Stimulated activated CD8-positive, alpha-beta memory T cell treated with anti-CD3 and anti-CD28 coated beads, Interleukin-15, amount 100 ng/mL, for 1 hour (primary cell): ENCODE measurements around the gene TTLL10.

Experiments
- DNase-seq: peaks from one replicate; pipeline ENCODE4 v3.0.0-alpha.2; 2020; ENCODE audit warnings: low read depth

The TTLL10 gene

DNA sequence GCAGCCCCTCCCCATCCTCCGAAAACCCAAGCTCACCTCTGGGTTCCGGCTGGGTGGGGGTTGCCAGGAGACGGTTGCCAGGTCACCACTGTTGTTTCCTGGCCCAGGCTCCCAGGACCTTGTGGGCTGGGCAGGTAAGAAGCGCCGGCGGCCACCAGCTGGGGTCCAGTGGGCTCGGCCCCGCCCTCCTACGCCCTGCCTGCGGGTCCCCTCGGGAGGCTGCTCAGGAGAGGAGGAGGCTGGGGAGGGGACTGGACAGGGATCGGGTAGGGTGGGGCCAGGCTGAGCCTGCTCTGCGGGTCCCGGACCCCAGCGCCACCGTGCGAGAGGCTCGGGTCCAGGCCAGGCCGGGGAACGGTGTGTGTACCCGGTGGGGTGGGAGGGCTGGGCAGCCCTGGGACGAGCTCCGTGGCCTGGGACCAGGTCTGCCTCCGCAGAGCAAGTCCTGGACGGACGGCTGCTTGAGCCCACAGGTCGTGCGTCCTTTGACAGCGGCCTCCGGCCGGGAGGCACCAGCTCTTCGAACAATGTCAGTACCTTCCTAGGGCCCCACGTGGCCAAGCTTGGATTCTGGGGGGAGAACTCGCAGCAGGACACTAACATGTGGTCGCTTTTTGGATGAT is at the start of gene TTLL10:
Gene TTLL10, plus strand, starts transcription at position 88 of the 623 bp plus-strand sequence. CDS start 5,336 bp downstream, outside the sequence.
- peak; percentile 31 for DNase-seq

DNA sequence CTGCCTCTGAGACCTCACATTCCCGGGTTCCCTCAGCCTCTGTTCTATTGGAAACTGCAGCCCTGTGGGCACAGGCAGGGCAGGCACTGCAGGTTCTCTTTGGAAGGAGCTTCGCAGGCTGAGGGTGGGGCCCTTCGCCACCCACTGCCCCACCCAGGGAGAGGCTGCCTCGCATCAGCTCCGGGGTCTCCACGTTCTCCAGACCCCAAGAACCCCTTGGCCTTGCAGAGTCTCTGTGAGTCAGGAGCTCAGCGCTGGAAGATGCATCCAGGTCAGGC is 49.2 kb upstream of the TTLL10 start:
- no peak for DNase-seq

- DNase-seq, result no peak
Measured at GRCh38 chr1:1124786-1125642, 48.7 kb upstream of the TTLL10 start.

GRCh38 chr1:1125945-1126344 is 47.7 kb upstream of the TTLL10 start:
- DNase-seq, result no peak

GRCh38 chr1:1127551-1128451 is 45.9 kb upstream of the TTLL10 start:
- no peak for DNase-seq

- DNase-seq, result no peak
Measured at GRCh38 chr1:1128454-1129139, 45.1 kb upstream of the TTLL10 start.

- no peak for DNase-seq
Measured at GRCh38 chr1:1129381-1129821, 44.3 kb upstream of the TTLL10 start.

GRCh38 chr1:1130206-1131120 is 43.2 kb upstream of the TTLL10 start:
- DNase-seq, result no peak

DNA sequence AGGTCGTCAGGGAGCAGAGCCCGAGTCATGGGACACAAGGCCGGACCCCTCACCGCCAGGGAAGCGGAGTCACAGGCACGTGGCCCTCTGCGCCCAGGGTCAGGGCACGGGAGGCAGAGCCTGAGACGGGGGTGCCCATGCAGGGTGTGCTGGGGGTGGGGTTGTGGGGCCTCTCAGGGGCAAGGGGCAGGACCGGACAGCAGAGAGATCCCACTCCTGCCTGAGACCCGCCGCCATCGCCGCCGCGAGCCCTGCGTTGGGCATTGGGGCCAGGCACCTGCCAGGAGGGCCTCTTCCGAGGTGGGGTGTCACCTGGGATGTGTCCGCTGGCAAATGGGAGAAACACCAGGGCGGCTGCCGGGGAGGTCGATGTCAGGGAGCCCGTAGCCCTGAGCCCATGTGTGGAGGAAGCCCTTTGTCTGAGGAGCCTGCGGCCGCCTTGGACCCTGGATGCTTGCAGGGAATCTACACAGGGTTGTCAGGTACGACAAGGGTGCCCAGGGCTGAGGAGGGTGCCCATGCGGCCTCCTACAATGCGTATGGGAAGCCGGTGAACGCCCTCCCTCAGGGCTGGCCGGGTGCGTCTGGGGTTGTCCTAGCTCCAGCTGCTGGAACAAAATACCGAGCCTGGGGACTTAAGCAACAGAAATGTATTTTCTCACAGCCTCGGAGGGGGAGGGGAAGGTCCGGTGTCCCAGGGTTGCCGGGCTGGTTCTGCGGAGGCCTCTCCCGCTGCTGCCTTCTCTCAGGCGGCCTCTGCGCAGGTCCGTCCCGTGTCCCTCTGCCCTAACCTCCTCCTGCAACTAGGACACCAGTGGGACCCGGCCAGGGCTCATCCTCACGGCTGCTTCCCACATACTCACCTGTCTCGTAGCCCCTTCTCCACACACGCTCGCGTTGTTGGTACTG is 41.4 kb upstream of the TTLL10 start:
- DNase-seq, result no peak

GRCh38 chr1:1132956-1133750 is 40.5 kb upstream of the TTLL10 start:
- DNase-seq, result no peak

DNA sequence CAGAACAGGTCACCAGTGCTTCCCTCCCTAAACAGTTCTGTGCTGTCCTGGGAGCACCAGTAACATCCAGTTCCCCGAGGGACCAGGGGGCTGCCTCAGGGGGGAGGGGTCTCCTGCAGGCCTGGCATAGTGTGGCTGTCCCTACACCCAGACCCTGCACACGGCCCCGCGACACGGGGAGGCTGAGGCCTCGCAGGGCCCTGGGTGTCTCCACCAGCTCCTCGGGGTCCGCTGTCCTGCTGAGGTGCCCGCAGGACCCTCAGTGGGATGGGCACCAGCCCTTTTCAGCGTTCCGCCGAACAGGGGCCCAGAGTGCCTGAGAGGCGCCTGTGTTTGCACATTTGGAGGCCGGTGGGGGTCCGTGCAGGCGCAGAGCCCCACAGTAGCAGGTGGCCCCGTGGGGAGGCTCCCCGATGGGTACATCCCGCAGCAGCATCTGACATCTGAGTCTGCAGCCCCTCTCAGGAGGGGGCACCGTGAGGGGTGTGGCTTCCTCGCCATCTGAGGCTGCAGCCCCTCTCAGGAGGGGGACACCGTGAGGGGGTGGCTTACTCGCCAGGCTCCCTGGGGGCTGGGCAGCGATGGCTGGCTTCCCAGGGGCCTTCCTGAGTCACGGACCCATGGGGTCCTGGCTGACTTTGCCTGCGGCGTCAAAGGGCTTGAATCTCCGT is 39.2 kb upstream of the TTLL10 start:
- no peak for DNase-seq

- DNase-seq, result no peak
Measured at GRCh38 chr1:1135339-1136136, 38.1 kb upstream of the TTLL10 start.

DNA sequence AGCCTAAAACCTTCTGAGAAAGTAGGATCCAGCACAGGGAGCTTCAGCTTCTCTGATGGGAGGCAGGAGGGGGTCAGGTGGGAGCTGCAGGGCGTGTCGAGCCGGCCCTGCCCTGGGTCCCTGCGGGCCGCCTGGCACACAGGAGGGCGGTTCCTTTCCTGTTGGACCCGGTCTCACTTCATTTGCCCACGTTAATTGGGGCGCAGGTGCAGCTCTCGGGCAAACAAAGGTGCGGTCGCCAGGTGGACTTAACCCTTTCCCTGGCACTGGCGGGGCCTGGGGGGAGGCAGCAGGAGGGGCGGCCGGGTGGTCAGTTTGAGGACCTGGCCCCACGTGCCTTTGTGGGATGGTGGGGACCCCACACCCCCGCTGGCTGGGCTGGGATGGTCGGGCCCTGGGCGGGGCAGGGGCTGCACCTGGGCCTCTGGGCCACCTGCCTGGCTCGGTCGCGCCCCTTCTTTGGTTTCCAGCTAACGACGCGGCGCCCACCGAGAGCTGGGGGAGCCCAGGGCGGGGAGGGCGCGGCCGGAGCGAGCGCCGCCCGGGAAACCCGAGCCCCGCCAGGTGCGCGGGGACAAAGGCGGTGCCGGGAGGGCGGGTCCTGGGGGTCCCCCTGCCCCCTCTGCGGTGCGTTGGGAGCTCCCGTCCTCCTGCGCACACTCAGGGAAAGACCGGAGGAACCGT is 37.0 kb upstream of the TTLL10 start:
- no peak for DNase-seq

GRCh38 chr1:1137256-1138045 is 36.2 kb upstream of the TTLL10 start:
- peak; percentile 33 for DNase-seq

- no peak for DNase-seq
Measured at GRCh38 chr1:1140673-1141072, 33.0 kb upstream of the TTLL10 start.

DNA sequence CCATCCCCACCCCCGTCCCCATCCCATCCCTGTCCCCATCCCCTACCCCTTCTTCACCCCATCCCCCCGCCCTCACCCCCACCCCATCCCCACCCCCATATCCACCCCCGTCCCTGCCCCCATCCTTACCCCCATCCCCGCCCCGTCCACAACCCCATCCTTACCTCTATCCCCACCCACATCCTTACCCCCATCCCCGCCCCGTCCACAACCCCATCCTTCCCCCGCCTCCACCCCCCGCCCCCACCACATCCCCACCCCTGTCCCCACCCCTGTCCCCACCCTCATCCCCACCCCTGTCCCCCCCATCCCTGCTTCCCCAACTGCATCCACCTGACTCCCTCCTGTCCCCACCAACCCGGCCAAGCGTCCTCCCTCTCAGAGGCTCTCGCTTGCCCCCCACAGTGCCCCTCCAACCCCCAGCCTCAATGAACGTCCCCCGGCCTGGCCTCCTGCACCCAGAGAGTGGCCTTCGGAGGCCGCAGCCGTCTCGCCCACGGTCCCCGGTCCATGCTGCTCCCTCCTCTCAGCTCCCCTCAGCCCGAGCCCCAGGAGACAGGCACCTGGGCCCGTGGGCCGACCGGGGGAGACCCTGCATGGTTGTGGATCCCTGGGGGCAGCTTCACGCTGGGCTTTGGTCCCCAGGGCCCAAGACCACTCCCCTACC is 32.3 kb upstream of the TTLL10 start:
- DNase-seq, result no peak
